GM06990 (cell line): ENCODE measurements around the gene AGPS.
"Not testable (repeated sequence)": the region's sequence is repeated elsewhere in the genome, so short reads cannot be mapped to it uniquely, and the experiment has no call there.

Source experiments
- DNase-seq: peaks from one replicate; pipeline ENCODE4 v3.0.0-alpha.2; 2011; ENCODE audit not compliant: insufficient read length; ENCODE audit errors: extremely low read depth
- H3K27me3 ChIP-seq: replicated peaks from 2 replicates; pipeline ENCODE4 v1.6.0; 2011; ENCODE audit warnings: low read length; ENCODE audit not compliant: control insufficient read depth, insufficient read depth
- H3K36me3 ChIP-seq: 2 replicates; pipeline ENCODE4 v1.5.1; 2011; ENCODE audit warnings: low read length; ENCODE audit not compliant: control insufficient read depth, insufficient read depth
- H3K4me3 ChIP-seq: replicated peaks from 2 replicates; pipeline ENCODE4 v1.5.1; 2011; ENCODE audit warnings: low read depth, mild to moderate bottlenecking, control low read depth, low read length
- TF ChIP-seq, protein P1 (sequence below): IDR thresholded peaks from 2 replicates; pipeline ENCODE4 v1.5.1; 2011; ENCODE audit warnings: low read length, control low read depth, mild to moderate bottlenecking, inconsistent platforms; ENCODE audit not compliant: insufficient read depth, poor library complexity, severe bottlenecking

The AGPS gene

DNA sequence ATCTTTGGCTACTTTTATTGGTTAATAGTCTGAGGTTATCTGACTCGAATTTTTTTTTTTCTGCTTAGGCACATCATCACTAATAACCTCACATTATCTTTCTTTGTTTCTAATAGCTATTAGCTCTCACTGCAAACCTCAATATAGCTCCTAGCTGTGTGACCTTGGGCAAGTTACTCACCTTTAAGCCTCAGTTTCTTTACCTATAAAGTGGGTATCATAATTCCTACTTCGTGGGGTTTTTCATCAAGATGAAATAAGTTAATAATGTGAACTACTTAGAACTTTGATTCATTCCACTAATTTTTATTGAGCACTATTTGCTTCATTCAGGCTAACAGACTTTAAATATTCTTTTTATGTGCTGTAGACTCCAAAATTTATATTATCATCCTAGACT is 55.5 kb downstream of the AGPS start:
- Histone ChIP-seq H3K27me3 (no peaks in the 10 kb centered on the region), H3K36me3 (no peaks in the 10 kb centered on the region; the same call in 1 of the 2 replicates), H3K4me3 (no peak overlapping the region)
- no peak for DNase-seq
- TF ChIP-seq, protein P1, sequence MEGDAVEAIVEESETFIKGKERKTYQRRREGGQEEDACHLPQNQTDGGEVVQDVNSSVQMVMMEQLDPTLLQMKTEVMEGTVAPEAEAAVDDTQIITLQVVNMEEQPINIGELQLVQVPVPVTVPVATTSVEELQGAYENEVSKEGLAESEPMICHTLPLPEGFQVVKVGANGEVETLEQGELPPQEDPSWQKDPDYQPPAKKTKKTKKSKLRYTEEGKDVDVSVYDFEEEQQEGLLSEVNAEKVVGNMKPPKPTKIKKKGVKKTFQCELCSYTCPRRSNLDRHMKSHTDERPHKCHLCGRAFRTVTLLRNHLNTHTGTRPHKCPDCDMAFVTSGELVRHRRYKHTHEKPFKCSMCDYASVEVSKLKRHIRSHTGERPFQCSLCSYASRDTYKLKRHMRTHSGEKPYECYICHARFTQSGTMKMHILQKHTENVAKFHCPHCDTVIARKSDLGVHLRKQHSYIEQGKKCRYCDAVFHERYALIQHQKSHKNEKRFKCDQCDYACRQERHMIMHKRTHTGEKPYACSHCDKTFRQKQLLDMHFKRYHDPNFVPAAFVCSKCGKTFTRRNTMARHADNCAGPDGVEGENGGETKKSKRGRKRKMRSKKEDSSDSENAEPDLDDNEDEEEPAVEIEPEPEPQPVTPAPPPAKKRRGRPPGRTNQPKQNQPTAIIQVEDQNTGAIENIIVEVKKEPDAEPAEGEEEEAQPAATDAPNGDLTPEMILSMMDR, result no peak

DNA sequence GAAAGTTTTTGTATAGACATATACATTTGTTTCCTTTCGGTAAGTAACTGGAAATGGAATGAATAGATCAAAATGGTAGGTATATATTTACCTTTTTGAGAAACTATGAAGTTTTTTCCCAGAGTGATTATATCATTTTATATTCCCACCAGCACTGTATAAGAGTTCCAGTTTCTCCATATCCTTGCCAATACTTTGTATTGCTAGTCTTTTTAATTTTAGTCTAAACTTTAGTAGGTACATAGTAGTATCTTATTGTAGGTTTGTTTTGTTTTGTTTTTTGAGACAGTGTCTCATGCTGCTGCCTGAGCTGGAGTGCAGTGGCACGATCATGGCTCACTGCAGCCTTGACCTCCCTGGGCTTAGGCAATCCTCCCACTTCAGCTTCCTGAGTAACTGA is 56.6 kb downstream of the AGPS start:
- Histone ChIP-seq H3K4me3 (no peak overlapping the region), H3K36me3 (no peaks in the 10 kb centered on the region; the same call in 1 of the 2 replicates), H3K27me3 (no peaks in the 10 kb centered on the region)
- TF ChIP-seq, protein P1, result no peak
- no peak for DNase-seq

DNA sequence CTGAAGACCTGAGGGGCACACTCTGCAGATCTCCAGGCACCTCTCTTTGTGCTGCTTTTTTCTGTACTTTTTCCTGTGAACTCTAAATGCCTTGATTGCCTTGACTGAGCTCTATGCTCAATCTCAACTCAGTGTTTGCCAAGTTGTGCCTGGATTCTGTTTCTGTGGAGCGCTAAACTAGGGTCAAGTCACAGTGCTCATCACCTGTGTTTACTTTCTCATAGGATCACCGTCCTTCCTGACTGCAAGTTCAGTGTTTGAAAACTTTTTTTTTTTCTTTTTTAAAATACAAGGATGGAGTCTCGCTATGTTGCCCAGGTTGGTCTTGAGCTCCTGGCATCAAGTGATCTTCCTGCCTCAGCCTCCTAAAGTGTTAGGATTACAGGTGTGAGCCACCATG is 62.6 kb downstream of the AGPS start:
- no peaks in the 10 kb centered on the region for H3K36me3 ChIP-seq
- H3K4me3 ChIP-seq, result no peak overlapping the region
- no peak for DNase-seq
- TF ChIP-seq, protein P1, result no peak
- no peaks in the 10 kb centered on the region for H3K27me3 ChIP-seq

DNA sequence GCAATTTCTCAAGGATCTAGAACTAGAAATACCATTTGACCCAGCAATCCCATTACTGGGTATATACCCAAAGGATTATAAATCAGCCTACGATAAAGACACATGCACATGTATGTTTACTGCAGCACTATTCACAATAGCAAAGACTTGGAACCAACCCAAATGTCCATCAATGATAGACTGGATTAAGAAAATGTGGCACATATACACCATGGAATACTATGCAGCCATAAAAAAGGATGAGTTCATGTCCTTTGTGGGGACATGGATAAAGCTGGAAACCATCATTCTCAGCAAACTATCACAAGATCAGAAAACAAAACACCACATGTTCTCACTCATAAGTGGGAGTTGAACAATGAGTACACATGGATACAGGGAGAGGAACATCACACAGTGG is 67.2 kb downstream of the AGPS start:
- not testable (repeated sequence) for H3K4me3 ChIP-seq, DNase-seq, H3K27me3 ChIP-seq, H3K36me3 ChIP-seq

DNA sequence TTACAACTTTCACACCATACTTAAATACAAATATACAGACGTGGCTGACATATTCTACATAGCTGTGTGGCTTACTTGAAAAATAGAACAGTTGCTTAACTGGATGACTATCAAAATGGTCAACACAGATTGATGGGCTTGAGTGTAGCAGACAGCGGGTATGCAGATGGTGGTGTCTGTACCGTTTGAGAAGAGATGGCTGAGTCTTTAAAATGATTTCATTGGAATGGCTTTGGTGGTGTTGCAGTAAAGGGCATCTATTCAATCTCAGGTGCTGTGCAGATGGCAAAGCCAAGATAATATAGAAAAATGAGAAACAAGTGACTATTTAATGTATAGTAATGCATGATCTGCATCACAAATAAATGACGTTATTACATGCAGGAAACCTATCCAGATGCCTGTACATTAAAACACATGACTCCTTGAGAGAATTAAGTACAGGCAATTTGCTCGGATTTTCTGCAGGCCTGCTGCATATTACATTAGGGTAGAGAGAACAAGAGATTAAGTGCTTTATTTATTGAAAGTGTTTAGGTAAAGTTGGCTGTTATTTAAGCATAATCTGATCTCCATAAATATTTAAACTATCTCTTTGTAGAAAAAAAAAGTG is 68.5 kb downstream of the AGPS start:
- H3K4me3 ChIP-seq, result no peak overlapping the region
- no peaks in the 10 kb centered on the region for H3K27me3 ChIP-seq
- no peak for DNase-seq
- H3K36me3 ChIP-seq, result peaks cover 6% of the 10 kb centered on the region
- TF ChIP-seq, protein P1, result no peak

DNA sequence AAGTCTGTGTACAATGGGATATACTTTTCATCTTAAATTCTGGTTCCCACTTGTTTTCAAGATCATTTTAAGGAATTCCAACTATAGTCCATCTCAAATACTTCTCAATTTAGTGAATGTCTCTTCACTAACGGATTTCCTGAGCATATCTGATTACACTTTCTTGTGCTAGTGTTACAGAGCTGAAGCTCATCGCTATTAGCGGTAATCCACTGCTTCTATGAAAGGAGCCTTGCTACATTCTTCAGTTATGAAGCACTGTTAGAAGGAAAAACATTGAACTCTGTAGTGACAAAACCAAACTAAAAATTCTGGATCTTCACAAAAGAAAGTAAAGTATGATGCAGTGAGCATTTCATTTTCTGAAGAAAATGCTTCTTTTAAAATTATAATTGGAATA is 72.0 kb downstream of the AGPS start:
- no peaks in the 10 kb centered on the region for H3K27me3 ChIP-seq
- no peak for DNase-seq
- TF ChIP-seq, protein P1, result no peak
- H3K36me3 ChIP-seq, result peaks cover 9% of the 10 kb centered on the region
- H3K4me3 ChIP-seq, result no peak overlapping the region
